ENCODE results near the gene CHST4.

DNA sequence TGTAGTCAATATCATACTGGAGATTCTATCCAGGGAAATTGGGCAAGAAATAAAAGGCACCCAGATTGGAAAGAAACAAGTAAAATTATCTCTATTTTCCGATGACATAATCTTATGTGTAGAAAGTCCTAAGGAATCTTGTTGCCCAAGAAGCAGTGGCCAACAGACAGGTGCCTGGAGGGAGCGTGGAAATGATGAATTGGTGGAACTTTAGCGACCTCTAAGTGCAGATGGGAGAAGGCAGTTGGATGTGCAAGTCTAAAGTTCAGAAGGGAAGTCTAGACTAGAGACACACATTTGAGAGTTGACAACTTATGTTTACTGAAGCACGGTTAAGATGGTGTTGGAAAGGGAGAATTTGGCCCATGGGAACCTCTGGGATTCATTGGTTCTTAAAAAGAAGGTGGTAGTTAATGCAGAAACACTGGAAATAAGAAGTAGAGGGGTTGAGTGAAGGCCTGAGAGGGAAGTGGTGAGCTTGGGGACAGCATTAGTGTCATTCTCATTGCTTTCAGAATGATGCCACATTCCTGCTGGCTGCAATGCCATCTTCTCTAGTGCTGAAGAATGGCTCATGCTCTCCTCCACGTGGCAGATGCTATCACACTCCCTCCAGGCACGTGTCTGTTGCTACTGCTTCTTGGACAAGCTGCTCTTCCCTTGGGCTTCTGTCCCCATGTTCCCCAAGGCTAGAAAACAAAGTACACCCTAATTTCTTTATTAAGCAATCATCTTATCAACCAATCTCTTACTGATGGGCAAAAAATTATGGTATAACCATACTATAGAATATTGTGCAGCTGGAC, 26.7 kb downstream of the CHST4 start:
- TF ChIP-seq POLR2A (IDR thresholded peaks at IDR 0.05; ENCODE audit: low read length) = no peak
- TF ChIP-seq CTCF (IDR thresholded peaks at IDR 0.05) = no peak
- TF ChIP-seq HMGXB4 (CRISPR knock-in tag; IDR thresholded peaks at IDR 0.05; ENCODE audit: borderline replicate concordance) = no peak
- TF ChIP-seq SMC3 (IDR thresholded peaks at IDR 0.05) = no peak
- TF ChIP-seq ZSCAN20 (CRISPR knock-in tag; IDR thresholded peaks at IDR 0.05) = no peak

Measured in A549 (cell line).